GM21528 (cell line): ENCODE results near the gene CR1L.
"Not testable (repeated sequence)": the region's sequence is repeated elsewhere in the genome, so short reads cannot be mapped to it uniquely, and the experiment has no call there.

Source experiments
- ATAC-seq: cut with Tn5 transposase; IDR thresholded peaks from one replicate; pipeline ENCODE4 v1.9.1; 2021; ENCODE audit warnings: mild to moderate bottlenecking, moderate library complexity; ENCODE audit not compliant: unreplicated experiment, low FRiP score

The CR1L gene

DNA sequence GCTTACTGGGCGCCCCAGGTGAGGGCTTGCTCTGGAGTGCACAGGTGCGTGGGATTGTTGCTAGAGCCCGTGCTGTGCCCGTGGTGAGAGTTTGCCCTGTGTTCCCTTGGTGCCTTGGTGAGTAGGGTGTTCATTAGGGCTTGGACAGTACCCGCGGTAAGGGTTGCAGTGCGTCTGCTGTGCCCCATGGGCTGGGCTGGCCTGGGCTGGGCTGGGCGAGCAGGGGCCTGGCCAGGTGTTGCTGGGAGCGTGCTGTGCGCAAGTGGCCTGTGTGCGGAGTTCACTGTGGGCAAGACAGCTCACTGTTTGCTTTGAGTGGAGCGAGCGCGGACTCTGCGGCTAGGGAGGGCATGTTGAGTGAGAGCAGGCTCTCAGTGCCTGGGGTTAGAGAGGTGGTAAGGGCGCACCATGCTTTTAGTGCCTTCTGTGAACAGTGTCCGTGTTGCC, 725 bp downstream of the CR1L start:
- ATAC-seq, result no peak

GRCh38 chr1:207646171-207646570, 1.2 kb downstream of the CR1L start:
- ATAC-seq, result no peak

DNA sequence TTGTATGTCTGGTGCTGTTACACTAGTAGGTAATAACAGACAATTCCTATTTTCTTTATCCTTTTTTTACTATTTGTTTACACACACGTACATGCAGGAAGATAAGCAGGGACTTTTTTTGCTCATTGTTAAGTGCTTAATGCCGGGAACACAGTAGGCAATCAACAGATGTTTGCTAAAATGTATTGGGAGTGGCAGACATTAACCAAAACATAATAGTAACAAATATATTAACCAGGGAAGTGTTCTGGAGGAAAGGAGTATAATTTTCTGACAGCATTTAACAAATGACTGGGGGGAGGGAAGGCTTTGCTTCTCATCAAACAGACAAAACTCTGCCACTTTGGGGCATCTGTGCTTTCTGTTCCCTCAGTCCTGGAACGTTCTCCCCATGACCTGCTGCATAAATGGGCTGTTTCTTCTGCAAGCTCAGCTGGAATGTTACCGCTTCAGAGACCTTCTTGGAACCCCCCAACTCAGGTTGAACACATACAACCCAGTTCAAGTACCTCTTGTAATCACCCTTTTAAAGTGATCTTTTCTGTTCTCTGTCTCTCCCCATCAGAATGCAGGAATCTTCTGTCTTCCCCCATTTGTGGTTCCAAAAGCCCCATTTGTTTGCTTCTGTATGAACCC, 2.1 kb downstream of the CR1L start:
- no peak for ATAC-seq

DNA sequence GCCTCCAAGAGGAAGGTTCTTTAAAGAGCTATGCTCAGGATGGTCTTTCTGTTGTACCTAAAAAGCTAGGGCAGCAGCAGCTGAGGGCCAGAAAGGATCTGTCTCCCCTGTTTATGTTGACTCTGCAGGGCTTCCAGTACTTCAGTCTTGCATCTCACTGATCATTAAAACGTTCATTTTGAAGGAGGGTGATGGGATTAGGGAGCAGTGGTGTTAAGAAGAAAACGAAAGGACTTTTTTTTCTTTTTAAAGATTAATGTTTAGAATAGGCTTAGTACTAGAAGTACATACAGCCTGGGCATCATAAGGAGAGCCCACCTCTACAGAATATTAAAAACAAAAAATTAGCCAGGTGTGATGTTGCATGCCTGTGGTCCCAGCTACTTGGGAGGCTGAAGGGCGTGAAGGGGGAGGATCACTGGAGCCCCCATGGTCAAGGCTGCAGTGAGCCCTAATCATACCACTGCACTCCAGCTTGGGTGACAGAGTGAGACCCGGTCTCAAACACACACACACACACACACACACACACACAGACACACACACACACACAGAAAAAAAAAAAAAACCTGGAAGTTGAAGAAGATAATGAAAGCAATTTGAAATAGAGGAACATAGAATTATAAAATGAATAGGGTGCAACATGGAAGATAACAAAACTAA, 2.9 kb downstream of the CR1L start:
- no peak for ATAC-seq

DNA sequence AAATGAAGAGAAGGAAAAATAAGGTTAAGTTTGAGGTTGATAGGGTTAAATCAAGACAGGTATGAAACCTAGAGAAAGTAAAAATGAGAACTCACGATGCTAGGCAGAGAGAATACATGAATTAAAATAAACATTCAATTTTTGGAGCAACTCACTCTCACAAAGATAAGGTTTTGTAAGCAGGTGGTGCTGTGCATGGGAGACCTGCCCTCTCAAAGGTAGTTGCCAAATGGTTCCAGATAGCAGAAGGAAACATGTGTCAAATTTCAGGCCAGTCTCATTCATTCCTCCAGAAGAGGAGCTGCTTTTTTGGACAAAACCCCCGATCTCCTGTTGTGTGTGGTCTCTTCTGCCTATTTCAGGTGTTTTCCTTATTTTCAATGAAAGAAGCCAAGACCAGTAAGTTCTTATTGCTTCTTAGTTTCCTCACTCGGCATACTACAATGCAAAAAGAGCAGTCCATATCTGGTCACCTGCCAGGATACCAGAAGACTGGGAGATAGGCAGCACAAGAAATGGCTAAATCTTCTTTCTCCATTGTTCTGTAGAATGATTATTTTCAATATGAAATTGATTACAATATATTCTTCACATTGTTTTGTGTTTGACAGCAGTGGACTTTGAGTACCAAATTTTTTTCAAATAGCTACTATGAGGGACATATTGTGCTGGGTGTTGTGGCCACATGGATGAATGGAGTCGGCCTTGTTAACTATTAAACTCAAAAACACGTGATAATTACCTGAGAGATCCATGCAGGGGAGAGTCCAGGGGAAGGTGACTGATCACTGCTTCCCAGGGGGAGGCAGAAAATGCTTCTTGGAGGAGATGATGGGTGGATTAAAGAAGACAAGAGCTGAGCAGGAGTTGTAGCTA, 3.6 kb downstream of the CR1L start:
- ATAC-seq, result no peak

- no peak for ATAC-seq
Measured at GRCh38 chr1:207649210-207649753, 4.3 kb downstream of the CR1L start.

DNA sequence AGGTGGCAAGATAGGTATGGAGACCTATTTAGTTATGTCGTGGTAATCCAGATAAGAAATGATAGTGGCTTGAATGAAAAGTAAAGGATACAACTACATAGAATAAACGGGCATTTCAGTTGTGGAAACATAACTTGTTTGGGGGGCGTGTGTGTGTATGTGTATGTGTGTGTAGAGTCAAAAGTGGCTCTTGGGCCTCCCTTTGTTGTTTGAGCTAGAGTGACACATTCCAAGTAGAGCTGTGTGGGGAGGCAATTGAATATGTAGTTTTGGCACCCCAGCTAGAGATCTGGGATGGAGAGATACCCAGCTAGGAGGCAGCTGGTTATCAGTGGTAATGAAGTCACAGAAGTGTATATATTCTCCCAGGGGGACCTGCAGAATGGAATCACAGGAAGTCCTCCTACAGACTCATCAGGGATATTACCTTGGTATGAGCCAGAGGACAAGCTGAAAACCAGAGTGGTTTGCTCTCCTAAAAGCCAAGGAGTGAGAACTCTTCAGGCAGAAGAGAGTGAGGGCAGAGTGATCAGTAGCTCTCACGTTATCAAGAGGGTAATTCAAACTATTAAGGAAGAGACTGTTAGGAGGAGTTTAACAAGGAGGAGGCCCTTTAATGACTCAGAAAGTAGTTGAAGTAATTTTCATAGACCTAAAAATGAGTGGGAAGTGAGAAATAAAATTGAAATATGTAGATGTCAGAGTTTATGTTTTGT, 5.1 kb downstream of the CR1L start:
- no peak for ATAC-seq

GRCh38 chr1:207651583-207651982, 6.7 kb downstream of the CR1L start:
- no peak for ATAC-seq

GRCh38 chr1:207654320-207654719, 9.4 kb downstream of the CR1L start:
- ATAC-seq, result no peak

GRCh38 chr1:207658408-207658807, 13.5 kb downstream of the CR1L start:
- ATAC-seq, result no peak

DNA sequence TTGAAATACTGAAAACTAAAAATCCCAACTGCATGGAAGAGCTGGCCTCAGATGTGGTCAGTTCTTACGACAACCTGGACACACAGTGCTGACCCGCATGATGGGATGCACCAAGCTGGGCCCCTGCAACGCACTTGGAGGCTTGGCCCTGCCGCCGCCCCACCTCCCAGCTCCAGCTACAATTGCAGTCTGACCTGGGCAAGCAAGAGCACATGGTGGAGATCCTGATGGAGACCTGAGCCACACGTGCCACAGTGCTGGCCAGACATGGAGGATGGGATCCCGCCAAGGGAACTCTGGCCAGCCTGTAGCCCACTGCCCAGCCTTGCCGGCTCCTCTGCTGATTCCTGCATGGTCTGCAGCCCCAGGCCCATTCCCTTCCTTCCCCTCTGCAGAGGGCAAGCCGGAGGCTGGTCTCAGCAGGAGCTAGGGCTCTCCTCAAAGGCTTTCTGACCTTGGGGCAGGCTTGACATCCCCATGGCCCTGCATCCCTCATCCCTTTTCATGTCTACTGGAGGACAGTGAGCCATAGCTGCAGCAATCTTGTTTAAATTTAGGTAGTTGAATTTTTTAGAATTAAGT, 14.1 kb downstream of the CR1L start:
- ATAC-seq, result no peak

DNA sequence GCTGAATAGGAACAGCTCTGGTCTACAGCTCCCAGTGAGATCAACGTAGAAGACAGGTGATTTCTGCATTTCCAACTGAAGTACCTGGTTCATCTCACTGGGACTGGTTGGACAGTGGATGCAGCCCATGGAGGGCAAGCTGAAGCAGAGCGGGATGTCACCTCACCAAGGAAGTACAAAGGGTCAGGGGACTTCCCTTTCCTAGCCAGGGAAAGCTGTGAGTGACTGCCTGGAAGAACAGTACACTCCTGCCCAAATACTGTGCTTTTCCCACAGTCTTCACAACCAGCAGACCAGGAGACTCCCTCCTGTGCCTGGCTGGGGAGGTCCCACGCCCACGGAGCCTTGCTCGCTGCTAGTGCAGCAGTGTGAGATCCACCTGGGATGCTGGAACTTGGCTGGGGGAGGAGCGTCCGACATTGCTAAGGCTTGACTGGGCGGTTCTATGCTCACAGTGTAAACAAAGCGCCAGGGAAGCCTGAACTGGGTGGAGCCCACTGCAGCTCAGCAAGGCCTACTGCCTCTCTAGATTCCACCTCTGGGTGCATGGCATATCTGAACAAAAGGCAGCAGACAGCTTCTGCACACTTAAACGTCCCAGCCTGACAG, 14.7 kb downstream of the CR1L start:
- no peak for ATAC-seq

GRCh38 chr1:207661420-207661819, 16.5 kb downstream of the CR1L start:
- not testable (repeated sequence) for ATAC-seq

DNA sequence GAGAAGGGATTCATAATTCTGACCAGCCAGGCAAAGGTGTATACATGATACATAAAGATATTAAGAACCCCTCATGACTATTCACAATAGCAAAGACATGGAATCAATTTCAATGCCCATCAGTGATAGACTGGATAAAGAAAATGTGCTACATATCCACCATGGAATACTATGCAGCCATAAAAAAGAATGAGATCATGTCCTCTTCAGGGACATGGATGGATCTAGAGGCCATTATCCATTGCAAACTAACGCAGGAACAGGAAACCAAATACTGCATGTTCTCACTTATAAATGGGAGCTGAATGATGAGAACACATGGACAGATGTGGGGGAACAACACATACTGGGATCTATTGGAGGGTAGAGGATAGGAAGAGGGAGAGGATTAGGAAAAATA, 21.4 kb downstream of the CR1L start:
- no peak for ATAC-seq

- peak; percentile 16 for ATAC-seq
Measured at GRCh38 chr1:207669528-207670009, 24.6 kb downstream of the CR1L start.

- ATAC-seq, result peak; percentile 68
Measured at GRCh38 chr1:207670192-207670591, 25.3 kb downstream of the CR1L start.

DNA sequence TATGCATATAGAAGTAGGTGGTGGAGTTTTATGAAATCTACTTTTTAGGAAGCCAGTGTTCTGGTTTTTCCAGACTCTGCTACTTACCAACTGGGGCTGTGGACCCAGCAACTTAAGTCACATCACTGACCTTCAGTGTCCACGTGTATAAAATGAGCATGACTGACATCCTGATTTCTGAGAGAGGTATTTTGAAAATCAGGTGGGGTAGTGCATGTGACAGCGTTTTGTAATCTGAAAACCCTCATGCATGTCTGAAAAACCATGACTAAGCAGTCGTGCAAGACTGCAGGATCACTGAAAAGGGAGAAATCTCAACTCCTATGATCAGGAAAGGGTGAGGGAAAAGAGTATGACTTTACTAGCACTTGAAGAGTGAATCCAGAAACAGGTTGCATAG, 26.1 kb downstream of the CR1L start:
- ATAC-seq, result no peak

GRCh38 chr1:207672522-207673130, 27.7 kb downstream of the CR1L start:
- no peak for ATAC-seq

GRCh38 chr1:207673399-207673798, 28.5 kb downstream of the CR1L start:
- no peak for ATAC-seq
